NCI-H1930 (cell line): Measurements from ENCODE around the gene DIO3.

ENCODE experiments used
- DNase-seq, 2 experiments: peaks; one replicate each; lab custom pipeline; 2025; lab: John Stamatoyannopoulos, UW

DIO3 gene

DNA sequence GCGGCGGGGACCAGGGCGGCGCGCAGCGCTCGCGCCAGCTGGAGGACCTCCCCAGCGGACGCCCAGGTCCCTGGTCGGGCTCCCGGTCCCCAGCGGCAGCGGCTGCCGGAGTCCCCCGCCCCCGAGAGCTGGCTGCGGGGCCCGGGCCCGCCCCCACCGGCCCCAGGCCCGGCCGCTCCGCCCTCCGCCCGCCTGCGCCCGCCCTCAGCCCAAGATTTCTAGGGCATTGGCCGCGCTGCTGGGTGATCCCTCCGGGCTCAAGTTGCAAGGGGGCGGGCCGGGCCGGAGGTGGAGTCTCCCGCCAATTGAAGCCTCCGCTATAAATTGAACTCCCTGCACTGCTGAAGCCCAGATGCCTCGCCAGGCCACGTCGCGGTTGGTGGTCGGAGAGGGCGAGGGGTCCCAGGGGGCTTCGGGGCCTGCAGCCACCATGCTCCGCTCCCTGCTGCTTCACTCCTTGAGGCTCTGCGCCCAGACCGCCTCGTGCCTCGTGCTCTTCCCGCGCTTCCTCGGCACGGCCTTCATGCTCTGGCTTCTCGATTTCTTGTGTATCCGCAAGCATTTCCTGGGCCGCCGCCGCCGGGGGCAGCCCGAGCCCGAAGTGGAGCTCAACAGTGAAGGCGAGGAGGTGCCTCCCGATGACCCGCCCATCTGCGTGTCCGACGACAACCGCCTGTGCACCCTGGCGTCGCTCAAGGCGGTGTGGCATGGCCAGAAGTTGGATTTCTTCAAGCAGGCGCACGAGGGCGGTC lies at the start of gene DIO3:
Gene DIO3 (plus strand): TSS at position 351 of the 752 bp plus-strand sequence.
- DNase-seq: no peak

GRCh38 chr14:101511620-101512375 lies 49.5 kb upstream of the DIO3 start:
- no peak for DNase-seq

DNA sequence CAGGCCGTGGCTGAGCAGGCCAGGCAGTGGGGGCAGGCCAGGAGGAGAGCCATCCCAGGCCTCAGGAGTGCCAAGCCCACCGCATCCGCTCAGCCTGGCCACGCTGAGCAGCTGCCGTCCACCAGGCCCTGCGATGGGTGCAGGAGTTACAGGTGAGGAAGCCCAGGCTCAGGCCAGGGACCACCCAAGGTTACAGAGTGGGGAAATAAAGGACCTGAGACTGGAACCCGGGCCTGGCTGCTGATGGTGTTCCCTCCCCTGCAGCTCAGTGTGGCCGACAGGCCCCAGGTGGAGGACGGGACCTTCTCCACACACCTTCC lies 49.0 kb upstream of the DIO3 start:
- DNase-seq: no peak

GRCh38 chr14:101514136-101514535 lies 47.2 kb upstream of the DIO3 start:
- no peak for DNase-seq

DNA sequence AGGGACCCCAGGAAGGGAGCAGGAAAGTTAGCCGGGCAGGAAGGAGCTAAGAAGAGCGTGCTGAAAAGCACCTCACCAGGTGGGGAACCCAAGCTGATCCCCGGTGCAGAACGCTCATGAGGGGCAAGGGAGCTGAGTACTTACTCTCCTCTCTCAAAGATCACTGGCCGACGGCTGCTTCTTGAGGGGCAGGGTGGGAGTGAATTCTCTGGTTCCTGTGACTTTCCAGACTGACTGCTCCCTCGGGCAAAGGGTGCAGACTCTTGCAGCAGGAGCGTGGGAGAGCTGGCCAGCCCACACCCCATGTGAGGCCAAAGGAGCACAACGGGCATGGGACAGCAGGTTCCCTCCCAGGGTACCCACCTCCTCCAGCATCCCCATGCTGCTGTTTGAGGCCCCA lies 44.9 kb upstream of the DIO3 start:
- DNase-seq: no peak

DNA sequence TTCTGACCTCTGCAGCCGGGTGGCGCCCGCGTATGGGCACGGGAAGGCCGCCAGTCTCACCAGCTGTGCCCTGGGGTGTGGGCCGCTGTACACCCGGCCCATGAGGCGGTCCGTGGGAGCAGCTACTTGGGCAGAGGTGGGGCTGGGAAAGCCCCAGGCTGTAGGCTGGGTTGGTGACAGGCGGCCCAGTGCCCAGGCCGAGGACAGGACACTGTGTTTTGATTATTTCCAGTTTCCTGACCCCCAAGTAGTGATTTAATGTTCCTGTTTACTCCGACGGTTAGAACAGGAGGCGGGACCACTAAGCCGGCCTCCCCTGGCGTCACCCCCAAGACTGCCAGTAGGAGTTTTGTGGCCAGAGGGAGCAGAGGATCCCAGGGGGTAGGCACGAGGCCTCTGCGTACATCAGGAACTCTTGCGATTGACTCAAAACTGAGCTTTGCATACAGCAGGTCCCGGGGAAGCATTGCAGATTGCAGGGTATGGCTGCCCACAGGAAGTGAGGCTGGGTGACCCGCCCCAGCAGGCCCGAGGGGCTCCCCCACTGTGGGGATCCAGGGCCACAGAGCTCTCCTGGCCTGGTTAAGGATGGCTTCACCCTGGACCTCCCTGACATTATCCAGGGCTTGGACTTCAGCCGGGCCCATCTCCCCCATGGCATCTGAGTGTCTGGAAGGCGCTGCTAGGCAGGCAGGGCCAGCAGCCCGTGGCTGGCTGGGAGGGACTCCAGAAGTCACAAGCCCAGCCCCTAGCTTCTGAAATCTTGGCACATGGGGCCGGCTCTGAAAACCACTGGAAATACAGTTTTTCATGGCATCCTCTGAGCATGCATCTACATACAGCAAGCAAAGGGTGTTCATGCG lies 42.5 kb upstream of the DIO3 start:
- DNase-seq: no peak

- no peak for DNase-seq
Measured at GRCh38 chr14:101520621-101521472, 40.4 kb upstream of the DIO3 start.

GRCh38 chr14:101521473-101521915 lies 39.8 kb upstream of the DIO3 start:
- DNase-seq: no peak

GRCh38 chr14:101521978-101522377 lies 39.3 kb upstream of the DIO3 start:
- no peak for DNase-seq

- DNase-seq: no peak
Measured at GRCh38 chr14:101525640-101526527, 35.4 kb upstream of the DIO3 start.

- no peak for DNase-seq
Measured at GRCh38 chr14:101527987-101528386, 33.3 kb upstream of the DIO3 start.

DNA sequence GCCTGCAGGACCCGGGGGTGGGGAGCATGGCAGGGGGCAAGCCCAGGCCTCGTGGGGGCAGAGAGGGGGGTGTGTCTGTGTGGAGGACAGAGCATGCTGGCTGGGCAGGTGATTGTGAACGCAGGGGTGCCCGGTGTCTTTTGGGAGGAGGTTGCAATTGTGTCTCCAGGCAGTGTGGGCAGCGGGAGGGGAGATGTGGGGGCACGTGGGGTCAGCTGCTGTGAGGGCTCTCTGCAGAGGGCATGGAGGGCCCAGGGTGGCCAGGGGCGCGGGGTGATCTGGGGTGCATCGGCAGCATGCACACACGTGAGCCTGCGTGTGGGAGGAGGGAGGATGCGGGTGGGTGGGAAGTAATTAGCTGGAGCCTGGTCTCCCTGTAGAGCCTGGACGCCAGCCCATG lies 32.2 kb upstream of the DIO3 start:
- no peak for DNase-seq

GRCh38 chr14:101534198-101534597 lies 27.1 kb upstream of the DIO3 start:
- no peak for DNase-seq

DNA sequence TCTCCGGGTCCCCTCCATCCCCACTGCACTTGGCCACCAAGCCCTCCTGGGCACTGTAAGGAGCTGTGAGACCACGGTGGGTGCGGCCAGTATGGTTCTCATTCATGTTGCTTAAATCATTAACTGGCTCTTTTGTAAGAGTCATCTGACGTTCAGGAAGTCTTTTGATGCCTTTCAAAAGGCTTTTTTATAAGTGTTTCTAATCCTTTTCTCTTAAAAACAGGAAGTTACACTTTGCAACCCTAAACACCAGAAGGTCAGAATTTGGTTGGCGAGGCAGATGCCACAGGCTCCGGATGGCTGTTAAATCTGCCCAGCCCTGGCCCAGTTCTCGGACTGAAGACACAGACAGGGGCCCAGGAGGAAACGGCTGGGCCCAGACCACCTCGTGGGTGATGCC lies 26.1 kb upstream of the DIO3 start:
- no peak for DNase-seq

GRCh38 chr14:101535701-101536207 lies 25.5 kb upstream of the DIO3 start:
- DNase-seq: no peak

DNA sequence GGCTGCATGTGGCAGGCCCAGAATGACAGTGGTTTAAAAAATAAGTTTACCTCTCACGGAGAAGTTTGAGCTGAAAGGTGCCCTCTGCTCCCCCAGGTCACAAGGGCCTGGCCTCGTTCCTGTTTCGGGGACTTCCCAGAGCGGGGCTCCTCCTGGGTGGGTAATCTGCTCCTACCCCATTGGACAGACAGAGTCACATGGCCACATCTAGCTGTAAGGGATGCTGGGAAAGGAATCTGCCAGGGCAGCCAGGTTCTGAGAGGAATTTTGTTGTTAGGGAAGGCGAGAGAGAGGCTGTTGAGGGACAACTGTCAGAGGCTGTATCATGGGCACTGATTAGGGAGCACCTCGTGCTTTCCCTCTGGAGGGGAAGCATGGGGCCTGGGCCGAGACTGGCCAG lies 24.0 kb upstream of the DIO3 start:
- no peak for DNase-seq

- DNase-seq: no peak
Measured at GRCh38 chr14:101538878-101539277, 22.4 kb upstream of the DIO3 start.

- no peak for DNase-seq
Measured at GRCh38 chr14:101539880-101540279, 21.4 kb upstream of the DIO3 start.

GRCh38 chr14:101540481-101541462 lies 20.5 kb upstream of the DIO3 start:
- DNase-seq: no peak
